ENCODE measurements around the gene MAEL.
A peak's percentile ranks its signal among the peaks of the same experiment; 100 is the strongest.

The MAEL gene

GRCh38 chr1:166988974-166989515 is at the start of gene MAEL:
Gene MAEL, plus strand, starts transcription at chr1:166989280. Its CDS starts 73 bp downstream, at chr1:166989353.
- no peak for DNase-seq

DNA sequence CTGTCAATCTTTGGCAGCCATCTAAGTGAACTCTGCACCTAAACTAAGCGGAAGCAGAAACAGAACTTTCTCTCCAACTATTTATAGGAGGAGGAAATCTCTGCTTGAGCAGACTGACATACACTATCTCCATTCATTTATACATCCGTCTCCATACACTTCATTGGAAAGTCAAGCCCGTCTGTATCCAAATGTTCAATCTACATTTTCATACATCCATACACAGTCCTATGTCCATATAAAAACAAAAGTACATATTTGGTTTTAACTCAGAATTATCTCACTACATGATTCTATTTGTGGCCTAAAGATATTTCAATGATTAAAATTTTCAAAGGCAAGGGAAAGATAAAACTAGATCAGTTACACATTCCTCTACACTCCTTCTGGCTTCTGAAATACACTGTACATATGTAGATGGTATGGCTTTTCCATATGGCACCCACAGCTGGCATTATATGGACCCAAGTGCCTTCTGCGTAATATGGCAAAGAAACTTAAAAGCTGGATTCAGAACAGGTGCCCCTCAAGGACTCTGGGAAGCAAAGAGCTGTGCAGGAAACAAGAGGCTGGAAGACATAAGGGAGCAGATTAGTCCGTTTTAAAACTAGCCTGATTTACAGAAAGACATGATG is 49.2 kb upstream of the MAEL start:
- DNase-seq: no peak

GRCh38 chr1:166944186-166944967 is 44.7 kb upstream of the MAEL start:
- DNase-seq: no peak

DNA sequence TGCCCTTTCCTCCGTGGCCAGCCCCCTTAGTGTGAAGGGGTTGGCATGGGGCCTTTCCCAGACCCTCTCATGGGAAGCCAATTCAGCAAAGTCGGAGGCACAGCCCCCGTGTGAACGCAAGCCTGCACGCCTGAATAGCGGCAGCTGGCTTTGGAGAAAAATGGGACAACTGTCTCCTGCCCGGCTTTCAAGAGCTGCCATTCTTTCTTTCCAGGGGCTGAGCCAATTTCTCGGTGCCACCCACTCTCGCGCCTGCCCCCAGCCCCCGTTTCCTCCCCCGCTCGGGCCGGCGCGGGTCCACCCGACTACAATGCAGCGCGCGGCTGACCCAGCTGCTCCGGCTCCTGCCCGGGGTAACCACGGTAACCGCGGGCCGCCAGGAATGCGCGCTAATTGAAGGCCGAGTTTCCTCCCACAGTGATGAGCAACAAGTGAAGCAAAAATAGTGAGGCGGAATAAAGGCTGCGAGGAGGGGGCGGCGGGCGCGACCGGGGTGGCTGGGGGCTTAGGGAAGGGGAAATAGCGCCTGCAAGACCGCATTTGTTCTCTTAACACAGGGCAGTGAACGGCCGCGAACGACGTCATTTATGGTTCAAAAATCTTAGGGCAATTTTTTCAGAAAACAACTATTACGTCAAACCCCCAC is 41.6 kb upstream of the MAEL start:
- DNase-seq: peak; percentile 48

DNA sequence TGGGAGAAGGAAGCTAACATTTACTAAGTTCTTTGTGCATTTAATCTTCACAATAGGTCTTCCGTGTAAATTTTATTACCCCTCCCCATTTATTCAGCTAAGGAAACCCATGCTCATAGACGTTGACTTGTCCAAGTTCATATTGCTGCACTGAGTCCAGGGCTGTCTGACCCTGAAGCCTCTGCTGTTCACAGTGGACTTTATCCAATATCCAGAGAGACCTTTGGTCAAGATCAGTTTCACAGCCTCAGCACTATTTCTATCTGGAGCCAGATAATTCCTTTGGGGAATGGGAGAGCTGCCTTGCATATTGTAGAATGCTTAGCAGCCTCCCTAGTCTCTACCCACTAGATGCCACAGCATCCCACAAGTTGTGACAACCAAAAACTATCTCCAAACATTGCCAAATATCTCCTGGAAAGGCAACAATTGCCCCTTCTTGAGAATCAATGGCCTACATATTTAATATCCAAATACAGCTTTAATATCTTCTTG is 40.2 kb upstream of the MAEL start:
- DNase-seq: no peak

- no peak for DNase-seq
Observed at GRCh38 chr1:166950156-166950555, 38.9 kb upstream of the MAEL start.

- no peak for DNase-seq
Observed at GRCh38 chr1:166951050-166951449, 38.0 kb upstream of the MAEL start.

DNA sequence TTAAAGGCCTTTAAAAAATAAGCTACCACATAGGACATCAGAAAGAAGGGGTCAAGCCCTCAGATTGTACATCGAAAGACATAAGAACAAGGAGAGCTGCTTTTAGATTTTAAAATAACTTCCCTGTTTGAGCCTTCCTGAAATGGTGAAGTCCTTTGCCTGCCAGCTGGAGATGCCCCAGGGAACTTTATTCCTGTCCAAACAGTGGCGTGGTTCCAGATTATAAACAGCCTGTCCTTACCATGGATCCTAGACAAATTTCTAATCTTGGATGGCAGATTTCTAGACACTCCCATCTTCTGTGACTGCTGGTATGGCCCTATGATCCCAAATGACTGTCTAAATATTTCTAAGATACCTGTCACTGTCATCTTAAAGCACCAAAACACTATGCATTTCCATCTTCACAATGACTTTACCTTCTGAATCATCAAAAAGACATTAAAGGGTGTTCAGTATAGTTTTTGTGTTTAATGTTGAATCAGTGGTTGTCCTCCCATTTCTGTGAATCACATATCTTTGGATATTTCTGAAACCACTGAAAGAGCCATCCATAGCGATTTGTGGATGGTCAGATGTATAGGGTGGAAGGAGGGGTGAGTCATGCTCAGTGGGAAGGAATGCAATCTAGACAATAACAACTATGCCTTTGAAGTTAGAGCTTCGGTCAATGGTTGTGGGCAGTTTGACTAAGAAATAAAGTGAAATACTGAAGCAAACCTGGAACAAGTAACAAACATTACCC is 36.9 kb upstream of the MAEL start:
- DNase-seq: no peak

- no peak for DNase-seq
Observed at GRCh38 chr1:166953491-166953890, 35.6 kb upstream of the MAEL start.

GRCh38 chr1:166956057-166956850 is 32.8 kb upstream of the MAEL start:
- DNase-seq: no peak

DNA sequence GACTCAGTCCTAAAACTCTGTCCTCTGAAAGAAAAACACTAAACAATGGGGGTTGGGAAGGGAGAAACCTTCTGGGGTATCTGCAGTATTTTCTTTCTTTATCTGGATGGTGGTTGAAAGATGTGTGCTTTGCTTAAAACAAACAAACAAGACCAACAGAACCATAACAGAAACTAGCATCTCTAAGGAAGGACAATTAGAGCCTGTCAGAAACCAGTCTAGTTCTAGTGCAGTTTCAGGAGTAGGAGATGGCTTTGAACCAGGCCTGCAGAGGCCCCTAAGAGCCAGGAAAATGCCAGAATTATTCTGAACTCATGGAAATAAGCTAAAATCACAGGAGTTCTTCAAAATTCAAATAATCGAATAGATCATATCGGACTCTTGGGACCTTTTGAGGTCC is 32.2 kb upstream of the MAEL start:
- DNase-seq: no peak

- no peak for DNase-seq
Observed at GRCh38 chr1:166960858-166961474, 28.1 kb upstream of the MAEL start.

GRCh38 chr1:166969074-166969677 is 19.9 kb upstream of the MAEL start:
- no peak for DNase-seq

GRCh38 chr1:166971252-166971651 is 17.8 kb upstream of the MAEL start:
- no peak for DNase-seq

DNA sequence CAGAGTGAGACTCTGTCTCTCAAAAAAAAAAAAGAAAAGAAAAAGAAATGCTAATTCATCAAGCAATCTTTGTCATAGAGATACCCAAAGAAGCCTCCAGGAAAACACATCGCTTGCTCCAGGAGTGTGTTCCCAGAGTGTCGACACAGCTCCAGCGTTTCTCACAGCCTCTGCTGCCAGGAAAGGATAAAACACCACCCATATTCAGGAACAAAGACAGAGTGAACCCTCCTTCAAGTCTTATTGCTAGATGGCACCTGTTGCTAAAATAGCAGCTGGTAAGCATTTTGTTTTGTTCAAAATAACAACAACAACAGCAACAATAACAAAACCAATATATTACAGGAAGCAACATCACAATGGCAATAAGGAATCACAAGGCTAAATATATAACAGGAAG is 16.9 kb upstream of the MAEL start:
- DNase-seq: no peak

- DNase-seq: no peak
Observed at GRCh38 chr1:166972826-166973225, 16.3 kb upstream of the MAEL start.

- DNase-seq: no peak
Observed at GRCh38 chr1:166974647-166975345, 14.3 kb upstream of the MAEL start.

GRCh38 chr1:166975361-166976129 is 13.5 kb upstream of the MAEL start, which contains the start of gene ILDR2:
Gene ILDR2, minus strand, starts transcription at chr1:166975540. Its CDS starts 272 bp downstream, at chr1:166975268.
- DNase-seq: no peak

GRCh38 chr1:166977951-166978350 is 11.1 kb upstream of the MAEL start:
- DNase-seq: no peak

- no peak for DNase-seq
Observed at GRCh38 chr1:166978821-166979220, 10.3 kb upstream of the MAEL start.
